Right lobe of liver (tissue), 6 donors: ENCODE results near the gene DOCK6. TPM values are rescaled to one million over a fixed set of nuclear protein-coding genes. Genes with fewer than 3 reads are reported as not detected.

ENCODE experiments used
- ATAC-seq, 4 donors: fragments of 200-7000 bp; cut with Tn5 transposase; one replicate each; pipeline ENCODE4 v1.9.1; 2020; ENCODE audit warnings: mild to moderate bottlenecking in 4 of 4, moderate library complexity in 4 of 4
- DNase-seq, 3 donors: peaks; one replicate each; pipeline ENCODE4 v3.0.0-alpha.2; 2020
- H3K27ac ChIP-seq, 3 donors: fragments of 200-600 bp; one replicate each; pipeline ENCODE4 v1.8.0; 2022
- H3K27me3 ChIP-seq, 2 donors: fragments of 200-600 bp; one replicate each; pipeline ENCODE4 v1.8.0; 2022
- H3K36me3 ChIP-seq, 4 donors: fragments of 200-600 bp; sonication (generic) in 1 of 4; one replicate each; pipeline versions ENCODE4 v1.5.1 to v1.8.0; 2017 to 2022; ENCODE audit warnings: control low read depth in 1 of 4
- H3K4me1 ChIP-seq, 4 donors: fragments of 200-600 bp; sonication (generic) in 1 of 4; one replicate each; pipeline versions ENCODE4 v1.5.1 to v1.8.0; 2017 to 2022; ENCODE audit warnings: control low read depth in 1 of 4
- H3K4me3 ChIP-seq, 3 donors: fragments of 200-600 bp; one replicate each; pipeline ENCODE4 v1.8.0; 2022
- H3K9me3 ChIP-seq, 4 donors: fragments of 200-600 bp; sonication (generic) in 1 of 4; one replicate each; pipeline versions ENCODE4 v1.5.1 to v1.8.0; 2017 to 2022; ENCODE audit warnings: control low read depth in 1 of 4
- CTCF ChIP-seq, 4 donors: fragments of 200-600 bp in 3 of 4; fragments of 450-650 bp in 1 of 4; IDR thresholded peaks; one replicate each; pipeline versions ENCODE4 v1.5.1 to v1.8.0; 2016 to 2022; ENCODE audit warnings: antibody characterized with exemption in 4 of 4, mild to moderate bottlenecking in 2 of 4
- POLR2A ChIP-seq: fragments of 450-650 bp; IDR thresholded peaks from one replicate; pipeline ENCODE4 v1.6.1; 2017; ENCODE audit warnings: antibody characterized with exemption, mild to moderate bottlenecking
- WGBS: methylation state at CpG from one replicate; pipeline ENCODE4 v1.1.6; 2018; ENCODE audit warnings: low coverage, low lambda C conversion rate; ENCODE audit not compliant: insufficient coverage; ENCODE audit errors: missing lambda C conversion rate; 5-methylcytosine and 5-hydroxymethylcytosine counted together
- intact Hi-C, 2 donors: fragments of 100-400 bp; cut with DNase I; formaldehyde crosslinking; loops; one replicate each; pipeline versions ENCODE4 v1.11.2 to v1.14.1; 2022
- total RNA-seq, 6 experiments: library from RNA; depleted of rRNA in 2 of 6; stranded (reverse); fragments of >200 nt in 2 of 6; fragmentation: NEBNext Ultra II Directional in 3 of 6; extraction: Animal tissue kit (Norgen Biotek cat#: 25700) in 3 of 6; gene quantifications; one replicate each; pipeline versions ENCODE4 v1.1.0 to v1.2.4, GENCODE V29; 2016 to 2023
- donor health status: DM: no; HTN: yes; CAD: no.
- donor health status: DM: no; HTN: no; CAD: no.
- donor health status: DM: no; HTN: no; CAD: no.
- donor health status: DM: no; HTN: yes; CAD: no.
- donor health status: DM: no; HTN: yes; CAD: no.

DOCK6 gene
- total RNA-seq, 6 experiments from 2014 or later = 19.9 to 45.9 (median 30.4) TPM

GRCh38 chr19:11281356-11282049 is 19.2 kb upstream of the DOCK6 start:
- ATAC-seq (no peak), DNase-seq (no peak)
- Histone ChIP-seq H3K9me3 (no peaks in the 10 kb centered on the region), H3K4me1 (no peaks in the 10 kb centered on the region), H3K27me3 (no peaks in the 10 kb centered on the region), H3K4me3 (no peak overlapping the region), H3K27ac (no peak overlapping the region), H3K36me3 (no peaks in the 10 kb centered on the region)
- no peak for TF ChIP-seq CTCF (IDR thresholded peaks at IDR 0.05)
- TF ChIP-seq POLR2A = no peak
- intact Hi-C loops = no loop called here
- 53% methylated on average over 7 of the region's 11 CpGs for WGBS

GRCh38 chr19:11279505-11280236 is 17.3 kb upstream of the DOCK6 start:
- Histone ChIP-seq H3K4me3 (no peak overlapping the region), H3K27me3 (no peaks in the 10 kb centered on the region), H3K4me1 (no peaks in the 10 kb centered on the region), H3K36me3 (no peaks in the 10 kb centered on the region), H3K9me3 (no peaks in the 10 kb centered on the region), H3K27ac (peak overlapping the region in 1 of 3 donors; percentile 4)
- ATAC-seq = peak in 2 of 4 donors; percentile 23 to 28
- WGBS = 26% methylated on average over 5 of the region's 5 CpGs
- intact Hi-C loops = no loop called here
- DNase-seq = no peak
- TF ChIP-seq POLR2A = no peak
- TF ChIP-seq CTCF (IDR thresholded peaks at IDR 0.05) = no peak

- H3K4me1 ChIP-seq = no peaks in the 10 kb centered on the region
- no peaks in the 10 kb centered on the region for H3K27me3 ChIP-seq
- DNase-seq (no peak), ATAC-seq (peak; percentile 68 to 85 (median 83))
- H3K9me3 ChIP-seq = no peaks in the 10 kb centered on the region
- intact Hi-C loops = no loop called here
- 28% methylated on average over 6 of the region's 6 CpGs for WGBS
- TF ChIP-seq POLR2A (no peak), CTCF (IDR thresholded peaks at IDR 0.05) (no peak)
- H3K36me3 ChIP-seq = no peaks in the 10 kb centered on the region
- H3K4me3 ChIP-seq = no peak overlapping the region
- no peak overlapping the region for H3K27ac ChIP-seq
These were observed 16.3 kb upstream of the DOCK6 start for GRCh38 chr19:11278670-11279069.

GRCh38 chr19:11274533-11275086 is 12.3 kb upstream of the DOCK6 start:
- H3K4me1 ChIP-seq = no peaks in the 10 kb centered on the region
- H3K36me3 ChIP-seq = no peaks in the 10 kb centered on the region
- 66% methylated on average over 2 of the region's 4 CpGs for WGBS
- no peaks in the 10 kb centered on the region for H3K9me3 ChIP-seq
- H3K27ac ChIP-seq = no peak overlapping the region
- DNase-seq = no peak
- TF ChIP-seq POLR2A = no peak
- TF ChIP-seq CTCF (IDR thresholded peaks at IDR 0.05) = no peak
- no peaks in the 10 kb centered on the region for H3K27me3 ChIP-seq
- no peak for ATAC-seq
- H3K4me3 ChIP-seq = no peak overlapping the region
- intact Hi-C loops = no loop called here
